Measurements from ENCODE around the gene SIPA1.

SIPA1 gene

DNA sequence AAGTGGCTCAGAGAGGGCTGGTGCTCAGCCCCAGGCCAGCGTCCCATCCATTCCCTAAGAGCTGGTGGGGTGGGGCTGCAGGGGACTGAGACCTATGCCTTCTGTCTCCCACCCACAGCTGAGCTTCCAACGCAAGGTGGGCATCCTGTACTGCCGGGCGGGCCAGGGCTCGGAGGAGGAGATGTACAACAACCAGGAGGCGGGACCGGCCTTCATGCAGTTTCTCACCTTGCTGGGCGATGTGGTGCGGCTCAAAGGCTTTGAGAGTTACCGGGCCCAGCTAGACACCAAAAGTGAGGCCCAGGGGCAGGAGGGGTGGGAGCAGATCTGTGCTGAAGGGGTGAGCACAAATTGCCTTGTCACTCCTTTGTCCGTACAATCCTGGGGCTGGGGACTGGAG is 6.9 kb downstream of the SIPA1 start:
- Histone ChIP-seq H3K4me1 (ENCODE audit: control insufficient read depth, insufficient read depth, low read depth, low read length) (peaks cover 50% of the 10 kb centered on the region), H3K79me1 (replicated peaks; ENCODE audit: low read length, poor library complexity, severe bottlenecking) (peaks cover 29% of the 10 kb centered on the region), H2AK5ac (ENCODE audit: low read length, severe bottlenecking) (peak overlapping the region; percentile 89), H3K18ac (ENCODE audit: low read depth in 1 of 2, low read length in 2 of 2) (no peak overlapping the region), H2BK12ac (ENCODE audit: low read length in 2 of 2) (no peak overlapping the region), H3K27me3 (ENCODE audit: control insufficient read depth in 1 of 2, insufficient read depth in 1 of 2, low read length in 2 of 2) (no peaks in the 10 kb centered on the region), H3K4me3 (ENCODE audit: insufficient read depth in 1 of 2, low read depth in 1 of 2, low read length in 2 of 2) (no peak overlapping the region), H3K4ac (ENCODE audit: low read depth in 1 of 2, low read length in 2 of 2) (no peak overlapping the region), H4K91ac (ENCODE audit: low read length) (no peak overlapping the region), H3K23ac (ENCODE audit: low read length in 2 of 2) (no peak overlapping the region), H3K14ac (ENCODE audit: low read length in 2 of 2) (no peak overlapping the region), H3K9me3 (ENCODE audit: control insufficient read depth, low read length) (no peaks in the 10 kb centered on the region), H4K8ac (ENCODE audit: low read length) (no peak overlapping the region), H3K9ac (ENCODE audit: low read length) (no peak overlapping the region), H3K27ac (ENCODE audit: low read length, poor library complexity, severe bottlenecking) (no peak overlapping the region), H2BK15ac (ENCODE audit: low read depth, poor library complexity, severe bottlenecking) (no peak overlapping the region), H3K4me2 (ENCODE audit: low read length, poor library complexity, severe bottlenecking) (no peak overlapping the region), H2BK120ac (ENCODE audit: low read depth, low read length) (no peak overlapping the region), H2BK5ac (ENCODE audit: low read depth, low read length, poor library complexity, severe bottlenecking) (peak overlapping the region; percentile 32), H2AFZ (ENCODE audit: low read depth, low read length) (no peak overlapping the region), H3K36me3 (ENCODE audit: control insufficient read depth in 1 of 2, insufficient read depth in 2 of 2, low read depth in 1 of 2, low read length in 2 of 2) (peaks cover 36 to 77% of the 10 kb centered on the region in 2 experiments)
- DNase-seq, result no peak
- 92% methylated on average over 11 of the region's 11 CpGs for WGBS

DNA sequence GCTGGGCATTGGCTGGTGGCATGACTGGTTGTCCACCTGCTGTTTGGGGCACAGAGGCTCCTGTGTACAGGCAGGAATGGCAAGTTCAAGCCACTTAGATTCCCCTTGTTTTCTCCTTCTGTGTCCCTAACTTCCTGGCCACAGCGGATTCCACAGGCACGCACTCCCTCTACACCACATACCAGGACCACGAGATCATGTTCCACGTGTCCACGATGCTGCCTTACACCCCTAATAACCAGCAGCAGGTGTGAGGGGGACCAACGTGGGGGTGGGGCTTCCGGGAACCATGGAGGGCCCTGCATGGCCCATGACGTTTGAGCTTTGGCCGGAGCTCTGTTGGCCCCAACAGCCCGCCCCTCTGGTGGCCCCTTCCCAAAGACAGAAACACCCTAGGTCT is 7.8 kb downstream of the SIPA1 start:
- 63% methylated on average over 10 of the region's 10 CpGs for whole genome bisulfite sequencing

DNA sequence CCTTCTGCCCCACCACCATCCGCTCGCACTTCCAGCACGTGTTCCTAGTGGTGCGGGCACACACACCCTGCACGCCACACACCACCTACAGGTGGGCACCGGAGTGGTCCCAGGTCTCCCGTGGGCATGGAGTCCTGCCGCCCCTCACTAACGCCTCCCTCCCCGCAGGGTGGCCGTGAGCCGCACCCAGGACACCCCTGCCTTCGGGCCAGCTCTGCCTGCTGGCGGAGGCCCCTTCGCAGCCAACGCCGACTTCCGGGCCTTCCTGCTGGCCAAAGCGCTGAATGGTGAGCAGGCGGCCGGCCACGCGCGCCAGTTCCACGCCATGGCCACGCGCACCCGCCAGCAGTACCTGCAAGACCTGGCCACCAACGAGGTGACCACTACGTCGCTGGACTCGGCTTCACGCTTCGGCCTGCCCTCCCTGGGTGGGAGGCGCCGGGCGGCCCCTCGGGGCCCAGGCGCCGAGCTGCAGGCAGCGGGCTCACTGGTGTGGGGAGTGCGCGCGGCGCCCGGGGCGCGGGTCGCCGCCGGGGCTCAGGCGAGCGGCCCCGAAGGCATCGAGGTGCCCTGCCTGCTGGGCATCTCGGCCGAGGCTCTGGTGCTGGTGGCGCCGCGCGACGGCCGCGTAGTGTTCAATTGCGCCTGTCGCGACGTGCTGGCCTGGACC is 8.5 kb downstream of the SIPA1 start:
- WGBS, result 94% methylated on average over 68 of the region's 68 CpGs
- H3K4me1 ChIP-seq (ENCODE audit: control insufficient read depth, insufficient read depth, low read depth, low read length), result peaks cover 45% of the 10 kb centered on the region

More for the DNA sequence above, 7.8 kb downstream of the SIPA1 start:
- Histone ChIP-seq H2BK15ac (ENCODE audit: low read depth, poor library complexity, severe bottlenecking) (no peak overlapping the region), H3K36me3 (ENCODE audit: control insufficient read depth in 1 of 2, insufficient read depth in 2 of 2, low read depth in 1 of 2, low read length in 2 of 2) (peaks cover 43 to 77% of the 10 kb centered on the region in 2 experiments), H3K9me3 (ENCODE audit: control insufficient read depth, low read length) (no peaks in the 10 kb centered on the region), H3K9ac (ENCODE audit: low read length) (no peak overlapping the region), H3K27ac (ENCODE audit: low read length, poor library complexity, severe bottlenecking) (peak overlapping the region; percentile 41), H3K27me3 (ENCODE audit: control insufficient read depth in 1 of 2, insufficient read depth in 1 of 2, low read length in 2 of 2) (no peaks in the 10 kb centered on the region), H2BK12ac (ENCODE audit: low read length in 2 of 2) (no peak overlapping the region), H3K18ac (ENCODE audit: low read depth in 1 of 2, low read length in 2 of 2) (no peak overlapping the region), H2AFZ (ENCODE audit: low read depth, low read length) (no peak overlapping the region), H3K79me1 (replicated peaks; ENCODE audit: low read length, poor library complexity, severe bottlenecking) (peaks cover 20% of the 10 kb centered on the region), H3K14ac (ENCODE audit: low read length in 2 of 2) (no peak overlapping the region), H3K4me2 (ENCODE audit: low read length, poor library complexity, severe bottlenecking) (no peak overlapping the region), H4K91ac (ENCODE audit: low read length) (no peak overlapping the region), H2BK120ac (ENCODE audit: low read depth, low read length) (no peak overlapping the region), H3K23ac (ENCODE audit: low read length in 2 of 2) (no peak overlapping the region), H3K4me1 (ENCODE audit: control insufficient read depth, insufficient read depth, low read depth, low read length) (peaks cover 45% of the 10 kb centered on the region), H4K8ac (ENCODE audit: low read length) (peak overlapping the region; percentile 48), H2BK5ac (ENCODE audit: low read depth, low read length, poor library complexity, severe bottlenecking) (no peak overlapping the region), H2AK5ac (ENCODE audit: low read length, severe bottlenecking) (peak overlapping the region; percentile 55), H3K4me3 (ENCODE audit: insufficient read depth in 1 of 2, low read depth in 1 of 2, low read length in 2 of 2) (no peak overlapping the region), H3K4ac (ENCODE audit: low read depth in 1 of 2, low read length in 2 of 2) (no peak overlapping the region)
- DNase-seq, result peak; percentile 58

DNA sequence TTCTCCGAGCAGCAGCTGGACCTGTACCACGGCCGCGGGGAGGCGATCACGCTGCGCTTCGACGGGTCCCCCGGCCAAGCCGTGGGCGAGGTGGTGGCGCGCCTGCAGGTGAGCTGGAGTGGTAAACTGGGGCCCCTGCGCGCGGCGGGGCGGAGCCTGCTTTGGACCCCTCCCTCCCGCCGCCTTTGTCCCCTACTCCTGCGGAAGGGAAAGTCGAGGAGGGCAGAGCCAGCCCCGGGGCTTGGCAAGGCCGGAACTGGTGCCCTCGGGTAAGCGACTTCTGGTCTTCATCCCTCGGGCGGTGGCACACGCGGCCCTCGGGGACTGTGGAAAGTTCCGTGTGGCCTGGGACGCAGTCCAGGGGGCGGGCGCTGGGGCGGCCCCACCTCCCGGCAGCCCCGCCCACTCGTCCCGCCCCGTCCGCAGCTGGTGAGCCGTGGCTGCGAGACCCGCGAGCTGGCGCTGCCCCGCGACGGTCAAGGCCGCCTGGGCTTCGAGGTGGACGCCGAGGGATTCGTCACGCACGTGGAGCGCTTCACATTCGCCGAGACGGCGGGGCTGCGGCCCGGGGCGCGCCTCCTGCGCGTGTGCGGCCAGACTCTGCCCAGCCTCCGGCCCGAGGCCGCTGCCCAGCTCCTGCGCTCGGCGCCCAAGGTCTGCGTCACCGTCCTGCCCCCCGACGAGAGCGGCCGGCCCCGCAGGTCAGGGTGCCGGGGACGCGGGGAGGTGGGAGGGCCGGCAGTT is 9.2 kb downstream of the SIPA1 start:
- H3K36me3 ChIP-seq (ENCODE audit: control insufficient read depth in 1 of 2, insufficient read depth in 2 of 2, low read depth in 1 of 2, low read length in 2 of 2), result peaks cover 34 to 72% of the 10 kb centered on the region in 2 experiments
- H3K9ac ChIP-seq (ENCODE audit: low read length), result no peak overlapping the region

More for the DNA sequence above, 8.5 kb downstream of the SIPA1 start:
- Histone ChIP-seq H2BK15ac (ENCODE audit: low read depth, poor library complexity, severe bottlenecking) (no peak overlapping the region), H2AFZ (ENCODE audit: low read depth, low read length) (no peak overlapping the region), H3K9me3 (ENCODE audit: control insufficient read depth, low read length) (no peaks in the 10 kb centered on the region), H2AK5ac (ENCODE audit: low read length, severe bottlenecking) (peak overlapping the region; percentile 55), H3K4me3 (ENCODE audit: insufficient read depth in 1 of 2, low read depth in 1 of 2, low read length in 2 of 2) (no peak overlapping the region), H3K9ac (ENCODE audit: low read length) (no peak overlapping the region), H4K8ac (ENCODE audit: low read length) (peak overlapping the region; percentile 77), H3K14ac (ENCODE audit: low read length in 2 of 2) (no peak overlapping the region), H3K4me2 (ENCODE audit: low read length, poor library complexity, severe bottlenecking) (no peak overlapping the region), H3K27ac (ENCODE audit: low read length, poor library complexity, severe bottlenecking) (no peak overlapping the region), H3K79me1 (replicated peaks; ENCODE audit: low read length, poor library complexity, severe bottlenecking) (peaks cover 18% of the 10 kb centered on the region), H4K91ac (ENCODE audit: low read length) (peak overlapping the region; percentile 66), H3K23ac (ENCODE audit: low read length in 2 of 2) (no peak overlapping the region), H3K4ac (ENCODE audit: low read depth in 1 of 2, low read length in 2 of 2) (no peak overlapping the region), H3K36me3 (ENCODE audit: control insufficient read depth in 1 of 2, insufficient read depth in 2 of 2, low read depth in 1 of 2, low read length in 2 of 2) (peaks cover 39 to 77% of the 10 kb centered on the region in 2 experiments), H2BK5ac (ENCODE audit: low read depth, low read length, poor library complexity, severe bottlenecking) (no peak overlapping the region), H2BK120ac (ENCODE audit: low read depth, low read length) (no peak overlapping the region), H3K18ac (ENCODE audit: low read depth in 1 of 2, low read length in 2 of 2) (peak overlapping the region; percentile 51 to 64), H3K27me3 (ENCODE audit: control insufficient read depth in 1 of 2, insufficient read depth in 1 of 2, low read length in 2 of 2) (no peaks in the 10 kb centered on the region), H2BK12ac (ENCODE audit: low read length in 2 of 2) (peak overlapping the region in 1 of 2 experiments; percentile 10)
- DNase-seq, result no peak

More for the DNA sequence above, 9.2 kb downstream of the SIPA1 start:
- Histone ChIP-seq H2AK5ac (ENCODE audit: low read length, severe bottlenecking) (peak overlapping the region; percentile 24), H3K4me3 (ENCODE audit: insufficient read depth in 1 of 2, low read depth in 1 of 2, low read length in 2 of 2) (no peak overlapping the region), H2BK5ac (ENCODE audit: low read depth, low read length, poor library complexity, severe bottlenecking) (no peak overlapping the region), H3K79me1 (replicated peaks; ENCODE audit: low read length, poor library complexity, severe bottlenecking) (peaks cover 15% of the 10 kb centered on the region), H3K18ac (ENCODE audit: low read depth in 1 of 2, low read length in 2 of 2) (peak overlapping the region; percentile 51 to 64), H2BK15ac (ENCODE audit: low read depth, poor library complexity, severe bottlenecking) (no peak overlapping the region), H3K14ac (ENCODE audit: low read length in 2 of 2) (no peak overlapping the region), H3K9me3 (ENCODE audit: control insufficient read depth, low read length) (no peaks in the 10 kb centered on the region), H3K23ac (ENCODE audit: low read length in 2 of 2) (no peak overlapping the region), H4K8ac (ENCODE audit: low read length) (peak overlapping the region; percentile 77), H3K4me1 (ENCODE audit: control insufficient read depth, insufficient read depth, low read depth, low read length) (peaks cover 49% of the 10 kb centered on the region), H3K4me2 (ENCODE audit: low read length, poor library complexity, severe bottlenecking) (no peak overlapping the region), H2BK12ac (ENCODE audit: low read length in 2 of 2) (peak overlapping the region in 1 of 2 experiments; percentile 10), H3K27me3 (ENCODE audit: control insufficient read depth in 1 of 2, insufficient read depth in 1 of 2, low read length in 2 of 2) (no peaks in the 10 kb centered on the region), H4K91ac (ENCODE audit: low read length) (peak overlapping the region; percentile 58), H2BK120ac (ENCODE audit: low read depth, low read length) (no peak overlapping the region), H3K27ac (ENCODE audit: low read length, poor library complexity, severe bottlenecking) (no peak overlapping the region), H2AFZ (ENCODE audit: low read depth, low read length) (peak overlapping the region; percentile 6), H3K4ac (ENCODE audit: low read depth in 1 of 2, low read length in 2 of 2) (peak overlapping the region in 1 of 2 experiments; percentile 11)
- peak; percentile 34 for DNase-seq
- WGBS, result 51% methylated on average over 87 of the region's 87 CpGs
